H9 (cell line): ENCODE measurements around the gene CHD1. TPM values are rescaled to one million over a fixed set of nuclear protein-coding genes. Genes with fewer than 3 reads are reported as not detected.

Source experiments
- DNase-seq: peaks from one replicate; pipeline ENCODE4 v3.0.0-alpha.2; 2017
- H2AFZ ChIP-seq: one replicate; pipeline ENCODE4 v1.6.1; 2013; ENCODE audit warnings: mild to moderate bottlenecking, low read length, control low read depth, moderate library complexity
- H2AK5ac ChIP-seq: 2 replicates; pipeline ENCODE4 v1.6.1; 2013; ENCODE audit warnings: low read length, control low read depth, mixed read lengths; ENCODE audit not compliant: insufficient read length
- H2BK120ac ChIP-seq: one replicate; pipeline ENCODE4 v1.6.1; 2013; ENCODE audit warnings: low read depth, mild to moderate bottlenecking, low read length, control low read depth, inconsistent platforms; ENCODE audit not compliant: poor library complexity, severe bottlenecking
- H2BK12ac ChIP-seq: 2 replicates; pipeline ENCODE4 v1.6.1; 2013; ENCODE audit warnings: low read length, control low read depth, mixed read lengths, low read depth; ENCODE audit not compliant: insufficient read length
- H2BK15ac ChIP-seq: 2 replicates; pipeline ENCODE4 v1.6.1; 2013; ENCODE audit warnings: low read depth, low read length, control low read depth
- H2BK20ac ChIP-seq: one replicate; pipeline ENCODE4 v1.6.1; 2013; ENCODE audit warnings: low read depth, mild to moderate bottlenecking, low read length, control low read depth, inconsistent platforms; ENCODE audit not compliant: poor library complexity, severe bottlenecking
- H2BK5ac ChIP-seq: 2 replicates; pipeline ENCODE4 v1.6.1; 2013; ENCODE audit warnings: low read length, control low read depth, mixed read lengths; ENCODE audit not compliant: insufficient read length
- H3K14ac ChIP-seq: 2 replicates; pipeline ENCODE4 v1.6.1; 2013; ENCODE audit warnings: low read length, control low read depth; ENCODE audit not compliant: insufficient read depth
- H3K18ac ChIP-seq: 2 replicates; pipeline ENCODE4 v1.6.1; 2013; ENCODE audit warnings: low read depth, mild to moderate bottlenecking, mixed read lengths, low read length, control low read depth; ENCODE audit not compliant: insufficient read length
- H3K23ac ChIP-seq: 2 replicates; pipeline ENCODE4 v1.6.1; 2013; ENCODE audit warnings: low read length, control low read depth, mixed read lengths, low read depth; ENCODE audit not compliant: insufficient read length
- H3K23me2 ChIP-seq: 2 replicates; pipeline ENCODE4 v1.6.1; 2013; ENCODE audit warnings: low read depth, mild to moderate bottlenecking, mixed read lengths, low read length, control low read depth; ENCODE audit not compliant: insufficient read length, poor library complexity, severe bottlenecking
- H3K27ac ChIP-seq: 2 replicates; pipeline ENCODE4 v1.5.1; 2013; ENCODE audit warnings: low read length, control low read depth, mixed read lengths, low read depth; ENCODE audit not compliant: insufficient read length
- H3K27me3 ChIP-seq: 2 replicates; pipeline ENCODE4 v1.6.1; 2013; ENCODE audit warnings: low read length, control low read depth, inconsistent platforms; ENCODE audit not compliant: insufficient read depth
- H3K4ac ChIP-seq: 2 replicates; pipeline ENCODE4 v1.6.1; 2013; ENCODE audit warnings: low read depth, mild to moderate bottlenecking, control low read depth, inconsistent platforms, low read length, moderate library complexity
- H3K4me1 ChIP-seq: 2 replicates; pipeline ENCODE4 v1.6.1; 2013; ENCODE audit warnings: low read length, control low read depth, inconsistent platforms; ENCODE audit not compliant: insufficient read depth
- H3K4me2 ChIP-seq: 2 replicates; pipeline ENCODE4 v1.6.1; 2013; ENCODE audit warnings: low read length, control low read depth, mixed read lengths; ENCODE audit not compliant: insufficient read length, insufficient read depth
- H3K56ac ChIP-seq: 2 replicates; pipeline ENCODE4 v1.6.1; 2013; ENCODE audit warnings: low read depth, mild to moderate bottlenecking, mixed read lengths, low read length, control low read depth; ENCODE audit not compliant: insufficient read length
- H3K79me1 ChIP-seq: 2 replicates; pipeline ENCODE4 v1.6.1; 2013; ENCODE audit warnings: low read depth, mild to moderate bottlenecking, moderate library complexity, low read length, control low read depth, inconsistent platforms; ENCODE audit not compliant: insufficient read depth, poor library complexity, severe bottlenecking
- H3K79me2 ChIP-seq: 2 replicates; pipeline ENCODE4 v1.6.1; 2013; ENCODE audit warnings: low read length, control low read depth, inconsistent platforms; ENCODE audit not compliant: insufficient read depth
- H3K9ac ChIP-seq: 2 replicates; pipeline ENCODE4 v1.6.1; 2013; ENCODE audit warnings: low read length, control low read depth, mixed read lengths; ENCODE audit not compliant: insufficient read length; ENCODE audit errors: extremely low read depth
- H3K9me3 ChIP-seq: one replicate; pipeline ENCODE4 v1.6.1; 2013; ENCODE audit warnings: low read depth, low read length, inconsistent platforms; ENCODE audit not compliant: control insufficient read depth
- H3T11ph ChIP-seq: one replicate; pipeline ENCODE4 v1.6.1; 2013; ENCODE audit warnings: mild to moderate bottlenecking, low read length, control low read depth, inconsistent platforms
- H4K20me1 ChIP-seq: one replicate; pipeline ENCODE4 v1.6.1; 2013; ENCODE audit not compliant: control insufficient read depth, insufficient read length, insufficient read depth
- H4K5ac ChIP-seq: 2 replicates; pipeline ENCODE4 v1.6.1; 2013; ENCODE audit warnings: low read depth, mild to moderate bottlenecking, mixed read lengths, low read length, control low read depth; ENCODE audit not compliant: insufficient read length
- H4K8ac ChIP-seq: replicated peaks from 2 replicates; pipeline ENCODE4 v1.6.1; 2013; ENCODE audit warnings: low read length, control low read depth, mixed read lengths, low read depth; ENCODE audit not compliant: insufficient read length
- H4K91ac ChIP-seq: 2 replicates; pipeline ENCODE4 v1.6.1; 2013; ENCODE audit warnings: low read depth, mild to moderate bottlenecking, moderate library complexity, mixed read lengths, low read length, control low read depth; ENCODE audit not compliant: insufficient read length
- H3K27ac Mint-ChIP-seq, 3 experiments: 2 replicates in 2 of 3; 3 replicates in 1 of 3; pipeline ENCODE4 v1.8.0; 2020 to 2021; ENCODE audit warnings: mixed read lengths in 3 of 3, mild to moderate bottlenecking in 1 of 3, moderate library complexity in 1 of 3
- H3K27me3 Mint-ChIP-seq: 2 replicates; pipeline ENCODE4 v1.8.0; 2021; ENCODE audit warnings: low read depth, mild to moderate bottlenecking, moderate library complexity, mixed read lengths
- H3K36me3 Mint-ChIP-seq, 3 experiments: 2 replicates in 2 of 3; 3 replicates in 1 of 3; pipeline ENCODE4 v1.8.0; 2020 to 2021; ENCODE audit warnings: low read depth in 3 of 3, mixed read lengths in 3 of 3; ENCODE audit not compliant: insufficient read depth in 1 of 3
- H3K4me1 Mint-ChIP-seq, 2 experiments: 2 replicates each; pipeline ENCODE4 v1.8.0; 2020; ENCODE audit warnings: mixed read lengths in 2 of 2
- H3K4me3 Mint-ChIP-seq, 2 experiments: 2 replicates in 1 of 2; 3 replicates in 1 of 2; pipeline ENCODE4 v1.8.0; 2020 to 2021; ENCODE audit warnings: mild to moderate bottlenecking in 2 of 2, mixed read lengths in 2 of 2, moderate library complexity in 1 of 2
- H3K9me3 Mint-ChIP-seq, 2 experiments: 2 replicates in 1 of 2; 3 replicates in 1 of 2; pipeline ENCODE4 v1.8.0; 2020; ENCODE audit warnings: mild to moderate bottlenecking in 2 of 2, mixed read lengths in 2 of 2, moderate library complexity in 1 of 2
- CTCF ChIP-seq: fragments of 200-600 bp; sonication (generic); conservative IDR thresholded peaks from 3 replicates; pipeline ENCODE4 v1.8.0; 2021; ENCODE audit warnings: antibody characterized with exemption, mild to moderate bottlenecking
- WGBS: extraction: QIAGEN DNeasy Blood & Tissue Kit; methylation state at CpG from one replicate; pipeline ENCODE4 v1.1.7; 2013; ENCODE audit warnings: missing lambda C conversion rate, low lambda C conversion rate, mixed read lengths; ENCODE audit not compliant: insufficient read length; ENCODE audit errors: extremely low coverage; 5-methylcytosine and 5-hydroxymethylcytosine counted together
- total RNA-seq: library from RNA; stranded (reverse); gene quantifications from 2 replicates; pipeline ENCODE4 v1.2.1, GENCODE V29; 2021

The CHD1 gene
- total RNA-seq, 1 experiment from 2014 or later = 62.7 TPM

GRCh38 chr5:98827161-98827560 lies 101.6 kb downstream of the CHD1 start:
- H2BK5ac ChIP-seq = no peak overlapping the region

More at GRCh38 chr5:98827161-98827560, 101.6 kb downstream of the CHD1 start:
- TF ChIP-seq CTCF = peak; percentile 79
- H3K4me1 Mint-ChIP-seq = peaks cover 0 to 4% of the 10 kb centered on the region in 2 experiments; a peak in 2 of 4 replicates
- Histone ChIP-seq H3K23ac (no peak overlapping the region), H3K18ac (no peak overlapping the region), H3K4me2 (no peak overlapping the region), H4K20me1 (no peaks in the 10 kb centered on the region), H3K27ac (no peak overlapping the region), H3K4ac (no peak overlapping the region), H3K79me2 (no peaks in the 10 kb centered on the region), H2BK12ac (no peak overlapping the region), H3K23me2 (no peaks in the 10 kb centered on the region), H4K91ac (no peak overlapping the region), H4K8ac (no peak overlapping the region), H3K27me3 (no peaks in the 10 kb centered on the region), H3K14ac (no peak overlapping the region), H2BK20ac (no peak overlapping the region), H3K9me3 (no peaks in the 10 kb centered on the region), H3K56ac (no peak overlapping the region), H3K9ac (no peak overlapping the region), H3T11ph (no peak overlapping the region), H3K4me1 (no peaks in the 10 kb centered on the region), H2BK120ac (no peak overlapping the region), H2AFZ (no peak overlapping the region), H2BK15ac (no peak overlapping the region), H3K79me1 (no peaks in the 10 kb centered on the region), H2AK5ac (no peak overlapping the region), H4K5ac (no peak overlapping the region)
- no CpG with 5 or more reads among the region's 1 CpG for WGBS
- H3K9me3 Mint-ChIP-seq = peaks cover under 1 to 3% of the 10 kb centered on the region in 2 experiments; a peak in 3 of 5 replicates
- no peaks in the 10 kb centered on the region for H3K27me3 Mint-ChIP-seq
- peaks cover 0 to 4% (median 0%) of the 10 kb centered on the region in 3 experiments; a peak in 2 of 7 replicates for H3K36me3 Mint-ChIP-seq
- no peak overlapping the region for H3K27ac Mint-ChIP-seq
- no peak for DNase-seq
- H3K4me3 Mint-ChIP-seq = no peak overlapping the region
